Kidney (tissue), 14 donors: ENCODE data around the gene SCGB3A2. TPM values are rescaled to one million over a fixed set of nuclear protein-coding genes. Genes with fewer than 3 reads are reported as not detected.

ENCODE experiments used
- DNase-seq, 5 donors: peaks; one replicate each; pipeline ENCODE4 v3.0.0-alpha.2; 2013 to 2020
- FAIRE-seq: peaks from 2 replicates; lab custom pipeline; 2012; peaks lifted over from hg19 to GRCh38; lab: Jason Lieb, UNC
- H3K27ac ChIP-seq, 2 donors: one replicate each; pipeline ENCODE4 v1.7.0; 2013; ENCODE audit warnings: low read depth in 2 of 2, low read length in 2 of 2, inconsistent platforms in 1 of 2
- H3K27me3 ChIP-seq: one replicate; pipeline ENCODE4 v1.7.1; 2013; ENCODE audit warnings: low read length, inconsistent platforms; ENCODE audit not compliant: control insufficient read depth, insufficient read depth
- H3K36me3 ChIP-seq, 3 donors: one replicate each; pipeline versions ENCODE4 v1.7.0 to v1.7.1; 2013; ENCODE audit warnings: low read length in 3 of 3, control low read depth in 1 of 3, inconsistent platforms in 1 of 3; ENCODE audit not compliant: insufficient read depth in 3 of 3, control insufficient read depth in 2 of 3
- H3K4me1 ChIP-seq, 3 donors: one replicate each; pipeline versions ENCODE4 v1.7.0 to v1.7.1; 2013; ENCODE audit warnings: low read length in 3 of 3, inconsistent platforms in 1 of 3, low read depth in 1 of 3; ENCODE audit not compliant: control insufficient read depth in 2 of 3, insufficient read depth in 2 of 3
- H3K4me3 ChIP-seq, 3 donors: one replicate each; pipeline versions ENCODE4 v1.7.0 to v1.8.1; 2013; ENCODE audit warnings: low read length in 3 of 3, control low read depth in 1 of 3, inconsistent platforms in 1 of 3
- H3K9ac ChIP-seq, 3 donors: one replicate each; pipeline versions ENCODE4 v1.7.0 to v1.7.1; 2013; ENCODE audit warnings: low read length in 3 of 3, control low read depth in 1 of 3, inconsistent platforms in 1 of 3
- H3K9me3 ChIP-seq, 3 donors: one replicate each; pipeline versions ENCODE4 v1.7.0 to v1.7.1; 2013; ENCODE audit warnings: low read length in 3 of 3, control low read depth in 1 of 3, inconsistent platforms in 1 of 3; ENCODE audit not compliant: control insufficient read depth in 2 of 3, insufficient read depth in 1 of 3
- CTCF ChIP-seq: IDR thresholded peaks from 3 replicates; pipeline ENCODE4 v1.5.1; 2012; ENCODE audit warnings: mild to moderate bottlenecking, moderate library complexity, borderline replicate concordance; ENCODE audit not compliant: insufficient read depth; ENCODE audit errors: extremely low read depth
- intact Hi-C: fragments of 100-400 bp; cut with DNase I; formaldehyde crosslinking; loops from one replicate; pipeline ENCODE4 v1.11.1; 2022
- polyA plus RNA-seq: library from polyadenylated mRNA; stranded (reverse); fragments of 350-450 nt; fragmentation: Illumina TruSeq; extraction: RNeasy Lipid Tissue Mini Kit (QIAGEN cat#74804); gene quantifications from one replicate; pipeline ENCODE4 v1.2.3, GENCODE V29; 2014; ENCODE audit warnings: low read depth, low replicate concordance; ENCODE audit not compliant: insufficient read depth
- total RNA-seq: library from RNA; stranded (reverse); fragmentation: NEBNext Ultra II Directional; extraction: Animal tissue kit (Norgen Biotek cat#: 25700); gene quantifications from one replicate; pipeline ENCODE4 v1.2.1, GENCODE V29; 2021
- donor health status: control.
- donor health status: control.
- donor health status: control.
- donor health status: control.
- donor health status: control.
- donor health status: DM: yes; HTN: yes; CAD: no.
- donor health status: Normal renal cell carcinoma (clear cell type).

Gene SCGB3A2
- total and polyA plus RNA-seq, 2 donors from 2014 or later = not detected

DNA sequence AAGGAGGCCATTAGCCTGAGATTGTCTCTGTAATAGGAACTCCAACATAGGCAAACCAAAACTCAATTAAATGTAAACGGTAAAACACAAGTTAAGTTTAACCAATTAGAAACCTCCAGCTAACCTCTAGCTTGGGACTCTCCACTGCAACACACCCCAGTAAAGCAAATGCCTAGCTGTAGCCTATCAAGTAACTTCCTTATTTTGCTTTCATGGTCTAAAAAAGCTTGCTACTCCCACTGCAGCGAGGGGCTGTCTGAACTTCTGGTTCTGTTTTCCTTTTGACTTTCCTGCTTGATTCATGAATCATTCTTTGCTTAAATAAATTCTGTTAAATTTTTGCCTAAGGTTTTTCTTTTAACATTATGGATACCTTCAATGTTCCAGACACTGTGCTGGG lies 52.3 kb downstream of the SCGB3A2 start:
- Histone ChIP-seq H3K9ac (no peak overlapping the region), H3K27ac (no peak overlapping the region), H3K36me3 (no peaks in the 10 kb centered on the region), H3K9me3 (no peaks in the 10 kb centered on the region), H3K27me3 (no peaks in the 10 kb centered on the region), H3K4me1 (no peaks in the 10 kb centered on the region), H3K4me3 (no peak overlapping the region)
- intact Hi-C loops = no loop called here
- DNase-seq (no peak), FAIRE-seq (no peak)
- TF ChIP-seq CTCF = no peak

Other genes starting within 250 kb of the SCGB3A2 start
- 0.38 TPM for gene JAKMIP2, start 96.0 kb upstream of the SCGB3A2 start, total RNA-seq
- gene JAKMIP2, start 96.0 kb upstream of the SCGB3A2 start, polyA plus RNA-seq = 0.71 TPM
- gene SPINK1, start 47.0 kb upstream of the SCGB3A2 start, total RNA-seq = 2.2 TPM
- gene SPINK1, start 47.0 kb upstream of the SCGB3A2 start, polyA plus RNA-seq = 234 TPM
- not detected for gene C5orf46, start 27.8 kb downstream of the SCGB3A2 start, total RNA-seq
- gene C5orf46, start 27.8 kb downstream of the SCGB3A2 start, polyA plus RNA-seq = not detected
- gene SPINK5, start 185.3 kb downstream of the SCGB3A2 start, total RNA-seq = 0.91 TPM
- gene SPINK5, start 185.3 kb downstream of the SCGB3A2 start, polyA plus RNA-seq = 0.32 TPM